C4-2B (cell line): ENCODE data around the gene STAM2.
"Not testable (repeated sequence)": the region's sequence is repeated elsewhere in the genome, so short reads cannot be mapped to it uniquely, and the experiment has no call there.

Source experiments
- H3K27ac ChIP-seq: fragments of 450-650 bp; 2 replicates; pipeline ENCODE4 v1.5.1; 2017
- CTCF ChIP-seq: fragments of 450-650 bp; conservative IDR thresholded peaks from 2 replicates; pipeline ENCODE4 v1.5.1; 2017; ENCODE audit warnings: mild to moderate bottlenecking
- ZFX ChIP-seq: fragments of 450-650 bp; IDR thresholded peaks from 2 replicates; pipeline ENCODE4 v1.6.1; 2017

The STAM2 gene

DNA sequence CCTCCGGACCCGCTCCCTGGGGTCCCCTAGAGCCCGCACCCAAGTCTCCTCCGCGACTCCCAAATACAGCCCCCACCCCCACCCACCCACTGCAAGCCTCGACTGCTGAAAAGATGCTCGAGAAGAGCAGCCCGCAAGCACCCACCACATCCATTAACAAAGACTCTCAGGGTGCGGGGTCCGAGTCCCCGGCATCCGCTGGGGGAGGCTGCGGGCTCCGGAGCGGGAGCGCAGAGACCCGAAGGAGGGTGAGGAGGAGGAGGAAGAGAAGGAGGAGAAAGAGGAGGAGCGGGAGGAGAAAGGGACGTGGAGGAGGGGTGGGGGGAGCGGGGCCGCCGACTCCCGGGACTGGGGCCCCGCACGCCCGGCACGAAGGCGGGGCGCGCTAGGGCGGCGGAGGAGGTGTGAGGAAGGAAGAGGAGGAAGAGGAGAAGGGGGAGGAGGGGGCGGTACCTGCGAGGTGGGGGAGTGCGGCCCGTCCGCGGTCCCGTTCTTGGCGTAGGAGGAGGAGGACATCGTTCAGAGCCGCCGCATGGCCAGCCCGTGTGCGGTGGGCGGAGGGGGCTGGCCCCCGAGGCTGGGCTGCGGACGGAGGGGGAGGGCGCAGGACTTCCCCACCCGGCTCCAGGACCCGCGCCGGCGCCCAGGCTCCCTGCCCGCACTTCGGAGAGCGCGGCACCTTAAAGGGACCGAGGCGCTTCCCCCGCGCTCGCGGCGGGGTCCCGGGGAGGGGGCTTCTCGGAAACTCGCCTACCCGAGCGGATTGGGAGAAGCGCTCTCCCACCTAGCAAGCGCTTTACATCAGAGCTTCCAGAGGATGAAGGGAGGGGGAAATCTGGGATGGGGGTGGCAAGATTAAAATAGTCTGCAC lies 76.8 kb downstream of the STAM2 start, which contains the start of gene CACNB4:
TSS of gene CACNB4 (minus strand) at position 549 of the 871 bp plus-strand sequence.
- H3K27ac ChIP-seq, result no peak within 1 kb of the TSS; the same call in 1 of the 2 replicates
- TF ChIP-seq ZFX, result no peak
- no peak for TF ChIP-seq CTCF

- no peak overlapping the region for H3K27ac ChIP-seq
- TF ChIP-seq ZFX (no peak), CTCF (no peak)
These were observed 77.6 kb downstream of the STAM2 start for GRCh38 chr2:152097801-152098495.

DNA sequence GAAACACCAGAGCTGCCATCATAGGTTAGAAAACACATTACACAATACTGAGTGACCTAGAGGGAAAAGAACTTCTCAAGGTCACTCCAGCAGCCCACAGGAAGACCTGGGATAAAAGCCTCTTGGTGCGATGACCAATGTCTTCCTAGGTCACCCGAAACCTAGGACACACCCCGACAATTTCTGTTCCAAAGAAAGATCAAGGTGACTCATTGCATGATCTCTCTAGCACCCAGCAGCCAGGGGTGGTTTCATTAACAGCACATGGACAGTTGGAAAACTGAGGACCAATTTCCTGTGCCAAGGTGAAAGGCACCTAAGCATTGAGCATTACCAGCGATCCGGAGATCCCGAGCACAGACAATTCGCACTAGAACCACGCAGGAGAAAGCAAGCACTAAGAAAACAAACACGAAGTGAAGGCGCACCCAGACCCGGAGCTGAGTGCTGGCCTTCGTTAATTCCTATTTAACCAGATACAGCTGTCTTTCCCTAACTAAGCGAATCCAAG lies 78.2 kb downstream of the STAM2 start:
- no peak overlapping the region for H3K27ac ChIP-seq
- TF ChIP-seq CTCF (no peak), ZFX (no peak)

DNA sequence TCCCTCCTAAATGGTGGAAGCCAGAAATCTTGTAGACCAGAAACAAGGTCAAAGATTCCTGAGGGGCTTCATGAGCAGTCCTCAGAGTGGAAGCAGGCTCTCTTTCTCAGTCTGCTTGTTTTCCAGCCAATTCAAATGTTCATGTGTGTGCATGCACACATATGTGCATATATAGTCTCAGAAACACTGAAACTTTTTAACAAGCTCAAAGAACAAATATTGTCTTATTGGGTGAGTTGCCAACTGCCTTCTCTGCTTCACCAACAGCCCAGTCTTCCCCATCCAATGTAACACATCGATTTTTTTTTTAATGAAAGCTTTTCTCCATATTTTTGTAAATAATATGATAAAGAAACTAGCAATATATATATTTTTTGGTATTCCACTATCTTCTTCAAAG lies 80.4 kb downstream of the STAM2 start:
- H3K27ac ChIP-seq, result no peak overlapping the region
- TF ChIP-seq CTCF (no peak), ZFX (no peak)

DNA sequence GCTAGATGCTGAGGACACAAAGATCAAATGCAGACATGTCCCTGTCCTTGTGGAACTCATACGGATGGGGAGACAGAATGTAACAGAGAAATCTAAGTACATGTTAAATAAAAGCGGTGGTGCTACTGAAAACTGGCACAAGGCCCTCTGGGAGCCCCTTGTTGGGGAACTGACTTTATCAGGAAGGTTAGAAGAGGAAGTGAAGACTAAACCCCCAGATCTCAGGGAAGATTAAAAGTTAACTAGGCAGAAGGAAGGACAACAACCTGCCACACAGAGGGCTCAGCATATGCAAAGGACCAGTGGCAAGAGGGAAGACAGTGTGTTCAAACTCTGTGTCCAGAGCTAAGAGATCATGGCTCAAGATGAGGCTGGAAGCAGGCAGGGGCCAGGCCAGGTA lies 81.5 kb downstream of the STAM2 start:
- H3K27ac ChIP-seq, result no peak overlapping the region
- TF ChIP-seq ZFX (no peak), CTCF (no peak)

DNA sequence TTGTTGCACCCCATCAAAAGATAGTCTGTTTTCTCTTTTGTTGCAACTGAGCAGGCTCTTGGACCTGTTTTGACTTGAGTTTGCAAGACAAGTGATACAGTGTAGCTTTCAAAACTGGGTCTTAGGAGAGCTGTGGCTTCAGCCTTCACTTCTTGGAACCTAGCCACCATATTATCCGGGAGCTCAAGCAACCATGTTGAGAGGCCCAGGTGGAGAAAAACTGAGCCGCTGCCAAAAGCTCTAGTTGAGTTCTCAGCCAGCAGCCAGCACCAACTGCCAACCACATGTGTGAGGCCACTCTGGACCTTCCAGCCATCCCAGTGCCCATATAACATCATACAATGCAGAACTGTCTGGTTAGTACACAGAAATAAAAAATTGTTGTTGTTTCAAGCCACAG lies 82.1 kb downstream of the STAM2 start:
- no peak overlapping the region for H3K27ac ChIP-seq
- TF ChIP-seq CTCF (no peak), ZFX (no peak)

- TF ChIP-seq ZFX (no peak), CTCF (no peak)
These were observed 83.5 kb downstream of the STAM2 start for GRCh38 chr2:152092095-152092494.

GRCh38 chr2:152090726-152091125 lies 84.8 kb downstream of the STAM2 start:
- H3K27ac ChIP-seq, result not testable (repeated sequence)

More at GRCh38 chr2:152092095-152092494, 83.5 kb downstream of the STAM2 start:
- H3K27ac ChIP-seq, result no peak overlapping the region
